Suppressor macrophage treated with lipopolysaccharide for 1 hour (primary cell): ENCODE measurements around the gene FAM181B.
A peak's percentile ranks its signal among the peaks of the same experiment; 100 is the strongest.
"Not testable (repeated sequence)": the region's sequence is repeated elsewhere in the genome, so short reads cannot be mapped to it uniquely, and the experiment has no call there.

Source experiments
- DNase-seq, 3 donors: peaks; one replicate each; pipeline ENCODE4 v3.0.0-alpha.2; 2020 to 2022

The FAM181B gene

GRCh38 chr11:82732348-82732733 is 1.3 kb downstream of the FAM181B start:
- no peak for DNase-seq

GRCh38 chr11:82731691-82732277 is 1.9 kb downstream of the FAM181B start:
- no peak for DNase-seq

- DNase-seq, result no peak
Measured at GRCh38 chr11:82730754-82731153, 2.9 kb downstream of the FAM181B start.

GRCh38 chr11:82730286-82730685 is 3.4 kb downstream of the FAM181B start:
- no peak for DNase-seq

- no peak for DNase-seq
Measured at GRCh38 chr11:82724026-82724425, 9.6 kb downstream of the FAM181B start.

- no peak for DNase-seq
Measured at GRCh38 chr11:82722231-82722630, 11.4 kb downstream of the FAM181B start.

- DNase-seq, result no peak
Measured at GRCh38 chr11:82720267-82721065, 13.2 kb downstream of the FAM181B start.

GRCh38 chr11:82719361-82720105 is 14.1 kb downstream of the FAM181B start:
- no peak for DNase-seq

- DNase-seq, result no peak
Measured at GRCh38 chr11:82718821-82719220, 14.8 kb downstream of the FAM181B start.

- peak; percentile 36 to 60 (median 46) for DNase-seq
Measured at GRCh38 chr11:82718307-82718706, 15.4 kb downstream of the FAM181B start.

GRCh38 chr11:82714346-82715174 is 19.1 kb downstream of the FAM181B start:
- DNase-seq, result no peak

GRCh38 chr11:82711648-82712047 is 22.0 kb downstream of the FAM181B start:
- DNase-seq, result no peak

- DNase-seq, result no peak
Measured at GRCh38 chr11:82703796-82704195, 29.9 kb downstream of the FAM181B start.

- DNase-seq, result no peak
Measured at GRCh38 chr11:82703226-82703625, 30.4 kb downstream of the FAM181B start.

GRCh38 chr11:82701847-82702520 is 31.7 kb downstream of the FAM181B start:
- peak; percentile 41 to 61 (median 43) for DNase-seq

GRCh38 chr11:82698576-82699352 is 34.9 kb downstream of the FAM181B start:
- no peak for DNase-seq

- no peak for DNase-seq
Measured at GRCh38 chr11:82692981-82693380, 40.7 kb downstream of the FAM181B start.

GRCh38 chr11:82689347-82689746 is 44.3 kb downstream of the FAM181B start:
- not testable (repeated sequence) for DNase-seq

- DNase-seq, result no peak
Measured at GRCh38 chr11:82686211-82686610, 47.5 kb downstream of the FAM181B start.

- DNase-seq, result no peak
Measured at GRCh38 chr11:82683029-82683428, 50.6 kb downstream of the FAM181B start.

GRCh38 chr11:82682003-82682751 is 51.5 kb downstream of the FAM181B start:
- peak; percentile 70 to 82 (median 77) for DNase-seq
